ENCODE results near the gene SRGAP2C. TPM values are rescaled to one million over a fixed set of nuclear protein-coding genes. Genes with fewer than 3 reads are reported as not detected.
"Not testable (repeated sequence)": the region's sequence is repeated elsewhere in the genome, so short reads cannot be mapped to it uniquely, and the experiment has no call there.

Gene SRGAP2C
- total RNA-seq, 2 experiments from 2014 or later: 10.9 to 11.3 TPM

DNA sequence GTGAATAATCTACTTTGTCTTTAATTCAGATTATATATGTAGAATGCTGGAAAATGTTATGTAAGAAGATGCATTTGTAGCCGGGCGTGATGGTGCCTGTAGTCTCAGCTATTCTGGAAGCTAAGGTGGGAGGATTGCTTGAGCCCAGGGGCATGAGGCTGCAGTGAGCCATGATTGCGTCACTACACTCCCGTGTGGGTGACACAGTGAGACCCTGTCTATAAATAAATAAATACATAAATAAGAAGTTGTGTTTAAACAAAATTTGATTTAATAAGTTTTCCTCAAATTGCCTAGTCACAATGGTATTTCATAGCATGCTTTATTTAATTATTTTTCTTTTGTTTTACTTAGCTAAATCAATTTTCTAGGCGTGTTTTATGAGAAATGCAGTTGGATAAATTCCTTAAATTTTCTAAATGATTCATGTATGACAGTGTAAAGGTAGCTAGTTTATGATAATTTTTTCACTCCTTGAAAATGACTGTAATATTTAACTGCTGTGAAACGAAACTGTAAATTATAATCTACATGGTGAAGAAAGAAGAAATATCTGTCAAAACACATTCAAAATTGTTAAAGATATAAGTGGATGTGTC is 232.6 kb downstream of the SRGAP2C start:
- no peak overlapping the region for H3K4me3 ChIP-seq (ENCODE audit: low read length)
- H3K9me3 ChIP-seq (ENCODE audit: control insufficient read depth in 1 of 2, insufficient read depth in 1 of 2, low read length in 2 of 2): no peaks in the 10 kb centered on the region
- TF ChIP-seq, protein P1, sequence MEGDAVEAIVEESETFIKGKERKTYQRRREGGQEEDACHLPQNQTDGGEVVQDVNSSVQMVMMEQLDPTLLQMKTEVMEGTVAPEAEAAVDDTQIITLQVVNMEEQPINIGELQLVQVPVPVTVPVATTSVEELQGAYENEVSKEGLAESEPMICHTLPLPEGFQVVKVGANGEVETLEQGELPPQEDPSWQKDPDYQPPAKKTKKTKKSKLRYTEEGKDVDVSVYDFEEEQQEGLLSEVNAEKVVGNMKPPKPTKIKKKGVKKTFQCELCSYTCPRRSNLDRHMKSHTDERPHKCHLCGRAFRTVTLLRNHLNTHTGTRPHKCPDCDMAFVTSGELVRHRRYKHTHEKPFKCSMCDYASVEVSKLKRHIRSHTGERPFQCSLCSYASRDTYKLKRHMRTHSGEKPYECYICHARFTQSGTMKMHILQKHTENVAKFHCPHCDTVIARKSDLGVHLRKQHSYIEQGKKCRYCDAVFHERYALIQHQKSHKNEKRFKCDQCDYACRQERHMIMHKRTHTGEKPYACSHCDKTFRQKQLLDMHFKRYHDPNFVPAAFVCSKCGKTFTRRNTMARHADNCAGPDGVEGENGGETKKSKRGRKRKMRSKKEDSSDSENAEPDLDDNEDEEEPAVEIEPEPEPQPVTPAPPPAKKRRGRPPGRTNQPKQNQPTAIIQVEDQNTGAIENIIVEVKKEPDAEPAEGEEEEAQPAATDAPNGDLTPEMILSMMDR (IDR thresholded peaks at IDR 0.05): no peak
- Mint-ChIP-seq H3K27me3 (peaks cover 4% of the 10 kb centered on the region), H3K9me3 (no peaks in the 10 kb centered on the region), H3K36me3 (ENCODE audit: low read depth) (no peaks in the 10 kb centered on the region), H3K4me3 (no peak overlapping the region), H3K4me1 (ENCODE audit: low read depth) (peaks cover 4% of the 10 kb centered on the region), H3K27ac (no peak overlapping the region)
- ATAC-seq (ENCODE audit: poor library complexity): no peak
- no peaks in the 10 kb centered on the region for H3K36me3 ChIP-seq (ENCODE audit: insufficient read depth, low read length)
- H3K27ac ChIP-seq (ENCODE audit: low read depth in 1 of 2, low read length in 2 of 2): no peak overlapping the region
- peaks cover 3% of the 10 kb centered on the region for H3K4me1 ChIP-seq (ENCODE audit: insufficient read depth, low read length)
- ChIA-PET CTCF (no interaction called here), POLR2A (no interaction called here)
- intact Hi-C loops (cut with DNase I, micrococcal nuclease): no loop called here
- no peak for DNase-seq
- H3K27me3 ChIP-seq (ENCODE audit: control insufficient read depth in 1 of 2, insufficient read depth in 2 of 2, low read length in 2 of 2): no peaks in the 10 kb centered on the region

DNA sequence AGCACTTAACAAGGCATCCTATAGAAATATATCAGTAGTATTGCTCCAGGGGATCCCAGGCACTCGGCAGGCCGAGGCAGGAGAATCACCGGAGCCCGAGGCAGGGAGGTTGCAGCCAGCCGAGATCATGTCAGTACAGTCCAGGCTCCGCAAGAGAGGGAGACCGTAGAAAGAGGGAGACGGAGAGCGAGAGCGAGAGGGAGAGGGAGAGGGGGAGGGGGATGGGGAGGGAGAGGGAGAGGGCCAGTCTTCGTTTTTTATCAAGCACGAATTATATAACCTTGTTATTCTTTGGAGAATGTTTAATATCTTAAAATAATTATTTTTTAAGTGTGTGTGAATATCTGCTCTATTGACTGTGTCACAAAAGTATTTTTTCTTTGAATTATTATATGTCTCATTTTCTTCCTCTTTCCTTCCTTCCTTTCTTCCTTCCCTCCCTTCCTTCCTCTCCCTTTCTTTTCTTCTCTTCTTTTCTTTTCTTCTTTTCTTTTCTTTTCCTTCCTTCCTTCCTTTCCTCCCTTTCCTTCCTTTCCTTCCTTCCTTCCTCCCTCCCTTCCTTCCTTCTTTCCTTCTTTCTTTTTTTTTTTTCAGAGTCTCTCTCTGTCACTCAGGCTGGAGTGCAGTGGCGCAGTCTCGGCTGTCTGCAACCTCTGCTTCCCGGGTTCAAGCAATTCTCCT is 233.7 kb downstream of the SRGAP2C start:
- CTCF ChIA-PET: no interaction called here
- H3K4me1 Mint-ChIP-seq (ENCODE audit: low read depth): peaks cover 3% of the 10 kb centered on the region
- no peak overlapping the region for H3K27ac Mint-ChIP-seq
- H3K36me3 Mint-ChIP-seq (ENCODE audit: low read depth): no peaks in the 10 kb centered on the region
- intact Hi-C loops (cut with DNase I, micrococcal nuclease): no loop called here
- no peak overlapping the region for H3K4me3 Mint-ChIP-seq
- no peaks in the 10 kb centered on the region for H3K9me3 Mint-ChIP-seq
- no peak overlapping the region for H3K27ac ChIP-seq (ENCODE audit: low read depth in 1 of 2, low read length in 2 of 2)
- peaks cover 3% of the 10 kb centered on the region for H3K4me1 ChIP-seq (ENCODE audit: insufficient read depth, low read length)
- no peaks in the 10 kb centered on the region for H3K36me3 ChIP-seq (ENCODE audit: insufficient read depth, low read length)
- POLR2A ChIA-PET: no interaction called here
- no peak for DNase-seq
- H3K4me3 ChIP-seq (ENCODE audit: low read length): no peak overlapping the region
- H3K27me3 Mint-ChIP-seq: peaks cover 4% of the 10 kb centered on the region
- no peaks in the 10 kb centered on the region for H3K27me3 ChIP-seq (ENCODE audit: control insufficient read depth in 1 of 2, insufficient read depth in 2 of 2, low read length in 2 of 2)
- TF ChIP-seq, protein P1 (IDR thresholded peaks at IDR 0.05): no peak
- no peaks in the 10 kb centered on the region for H3K9me3 ChIP-seq (ENCODE audit: control insufficient read depth in 1 of 2, insufficient read depth in 1 of 2, low read length in 2 of 2)
- no peak for ATAC-seq (ENCODE audit: poor library complexity)

DNA sequence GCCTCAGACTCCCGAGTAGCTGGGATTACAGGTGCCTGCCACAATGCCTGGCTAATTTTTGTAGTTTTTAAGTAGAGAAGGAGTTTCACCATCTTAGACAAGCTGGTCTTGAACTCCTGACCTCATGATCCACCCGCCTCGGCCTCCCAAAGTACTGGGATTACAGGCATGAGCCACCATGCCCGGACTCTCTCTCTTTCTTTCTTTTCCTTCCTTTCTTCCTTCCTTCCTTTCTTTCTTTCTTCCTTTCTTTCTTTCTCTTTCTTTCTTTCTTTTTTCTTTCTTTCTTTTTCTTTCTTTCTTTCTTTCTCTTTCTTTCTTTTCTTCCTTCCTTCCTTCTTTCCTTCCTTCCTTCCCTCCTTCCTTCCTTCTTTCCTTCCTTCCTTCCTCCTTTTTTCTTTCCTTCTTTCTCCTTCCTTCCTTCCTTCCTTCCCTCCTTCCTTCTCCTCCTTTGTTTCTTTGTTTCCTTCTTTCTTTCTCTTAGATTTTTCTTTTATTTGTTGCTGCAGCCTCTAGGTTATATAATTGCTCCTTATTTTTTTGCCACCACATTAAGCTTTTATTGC is 234.4 kb downstream of the SRGAP2C start:
- H3K27me3 Mint-ChIP-seq; H3K36me3 Mint-ChIP-seq (ENCODE audit: low read depth); H3K4me1 Mint-ChIP-seq (ENCODE audit: low read depth); H3K4me1 ChIP-seq (ENCODE audit: insufficient read depth, low read length); DNase-seq; H3K9me3 ChIP-seq (ENCODE audit: control insufficient read depth in 1 of 2, insufficient read depth in 1 of 2, low read length in 2 of 2); intact Hi-C loops (cut with DNase I, micrococcal nuclease); ATAC-seq (ENCODE audit: poor library complexity); H3K36me3 ChIP-seq (ENCODE audit: insufficient read depth, low read length); H3K27ac Mint-ChIP-seq; H3K27me3 ChIP-seq (ENCODE audit: control insufficient read depth in 1 of 2, insufficient read depth in 2 of 2, low read length in 2 of 2); H3K9me3 Mint-ChIP-seq; POLR2A ChIA-PET; H3K4me3 Mint-ChIP-seq; H3K4me3 ChIP-seq (ENCODE audit: low read length); CTCF ChIA-PET; H3K27ac ChIP-seq (ENCODE audit: low read depth in 1 of 2, low read length in 2 of 2): not testable (repeated sequence)

DNA sequence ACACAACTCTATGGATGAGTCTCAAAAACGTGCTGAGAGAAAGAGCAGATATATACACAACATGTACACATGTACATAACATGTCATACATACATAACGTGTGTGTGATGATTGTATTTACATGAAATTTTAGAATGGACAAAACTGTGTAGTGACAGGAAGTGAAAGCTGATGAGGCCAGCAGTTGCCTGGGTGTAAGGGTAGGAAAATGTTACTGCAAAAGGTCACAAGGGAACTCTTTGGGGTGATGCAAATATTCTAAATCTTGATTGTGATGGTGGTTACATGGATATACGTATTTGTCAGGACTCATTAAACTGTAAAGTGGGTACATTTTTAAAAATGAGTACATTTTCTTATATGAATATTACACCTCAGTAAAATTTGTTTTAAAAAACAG is 236.7 kb downstream of the SRGAP2C start:
- H3K27ac ChIP-seq (ENCODE audit: low read depth in 1 of 2, low read length in 2 of 2); intact Hi-C loops (cut with DNase I, micrococcal nuclease); H3K4me3 Mint-ChIP-seq; H3K9me3 Mint-ChIP-seq; H3K4me1 Mint-ChIP-seq (ENCODE audit: low read depth); CTCF ChIA-PET; H3K27me3 Mint-ChIP-seq; H3K4me3 ChIP-seq (ENCODE audit: low read length); H3K9me3 ChIP-seq (ENCODE audit: control insufficient read depth in 1 of 2, insufficient read depth in 1 of 2, low read length in 2 of 2); H3K27me3 ChIP-seq (ENCODE audit: control insufficient read depth in 1 of 2, insufficient read depth in 2 of 2, low read length in 2 of 2); H3K36me3 ChIP-seq (ENCODE audit: insufficient read depth, low read length); POLR2A ChIA-PET; H3K36me3 Mint-ChIP-seq (ENCODE audit: low read depth); H3K27ac Mint-ChIP-seq; DNase-seq; ATAC-seq (ENCODE audit: poor library complexity); H3K4me1 ChIP-seq (ENCODE audit: insufficient read depth, low read length): not testable (repeated sequence)

DNA sequence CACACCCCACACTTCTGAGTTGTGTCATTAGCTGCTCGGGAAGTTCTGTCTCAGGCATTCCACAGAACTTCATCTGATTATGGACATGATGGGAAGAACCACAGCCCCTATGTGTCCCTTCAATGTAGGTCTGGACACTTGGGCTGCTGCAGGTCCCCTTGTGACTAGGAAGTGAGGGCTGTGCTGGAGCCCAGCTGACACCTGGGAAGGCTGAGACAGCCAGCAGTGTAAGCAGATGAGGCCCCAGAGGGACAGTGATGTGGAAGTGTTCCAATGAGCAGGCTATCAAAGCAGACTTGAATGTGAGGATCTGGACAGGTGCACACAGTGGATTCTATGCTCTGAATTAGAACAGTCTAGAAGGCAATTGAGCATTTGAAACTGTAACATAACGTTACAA is 239.2 kb downstream of the SRGAP2C start:
- H3K36me3 Mint-ChIP-seq (ENCODE audit: low read depth); H3K4me1 ChIP-seq (ENCODE audit: insufficient read depth, low read length); H3K9me3 Mint-ChIP-seq; H3K4me3 ChIP-seq (ENCODE audit: low read length); H3K36me3 ChIP-seq (ENCODE audit: insufficient read depth, low read length); H3K4me1 Mint-ChIP-seq (ENCODE audit: low read depth); intact Hi-C loops (cut with DNase I, micrococcal nuclease); H3K4me3 Mint-ChIP-seq; H3K27ac Mint-ChIP-seq; ATAC-seq (ENCODE audit: poor library complexity); H3K27ac ChIP-seq (ENCODE audit: low read depth in 1 of 2, low read length in 2 of 2); H3K27me3 ChIP-seq (ENCODE audit: control insufficient read depth in 1 of 2, insufficient read depth in 2 of 2, low read length in 2 of 2); DNase-seq; H3K27me3 Mint-ChIP-seq; H3K9me3 ChIP-seq (ENCODE audit: control insufficient read depth in 1 of 2, insufficient read depth in 1 of 2, low read length in 2 of 2); POLR2A ChIA-PET; CTCF ChIA-PET: not testable (repeated sequence)

DNA sequence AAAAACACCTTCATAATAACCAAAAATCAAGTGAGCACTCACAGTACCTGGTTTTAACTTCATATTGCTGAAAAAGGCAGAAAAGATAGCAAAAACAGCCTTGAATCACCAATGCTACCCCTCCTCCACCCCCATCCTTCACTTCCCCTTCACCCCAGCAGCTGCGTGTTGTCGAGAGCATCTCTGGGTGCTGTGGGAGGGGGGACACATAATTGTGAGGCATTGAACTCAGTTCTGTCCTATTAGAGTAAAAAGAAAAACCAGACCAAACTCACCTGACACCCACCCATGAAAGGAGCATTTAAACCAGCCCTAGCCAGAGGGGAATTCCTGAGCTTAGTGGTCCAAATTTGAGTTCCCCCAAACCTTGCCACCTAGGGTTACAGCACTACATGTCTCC is 248.7 kb downstream of the SRGAP2C start:
- H3K27me3 Mint-ChIP-seq: peaks cover 18% of the 10 kb centered on the region
- H3K27ac ChIP-seq (ENCODE audit: low read depth in 1 of 2, low read length in 2 of 2); H3K9me3 Mint-ChIP-seq; DNase-seq; H3K9me3 ChIP-seq (ENCODE audit: control insufficient read depth in 1 of 2, insufficient read depth in 1 of 2, low read length in 2 of 2); H3K4me1 ChIP-seq (ENCODE audit: insufficient read depth, low read length); H3K36me3 Mint-ChIP-seq (ENCODE audit: low read depth); intact Hi-C loops (cut with DNase I, micrococcal nuclease); H3K27ac Mint-ChIP-seq; H3K4me3 ChIP-seq (ENCODE audit: low read length); H3K27me3 ChIP-seq (ENCODE audit: control insufficient read depth in 1 of 2, insufficient read depth in 2 of 2, low read length in 2 of 2); ATAC-seq (ENCODE audit: poor library complexity); H3K4me3 Mint-ChIP-seq; POLR2A ChIA-PET; CTCF ChIA-PET; H3K36me3 ChIP-seq (ENCODE audit: insufficient read depth, low read length); H3K4me1 Mint-ChIP-seq (ENCODE audit: low read depth): not testable (repeated sequence)

All from CD4-positive, alpha-beta T cell (primary cell).